Hypothalamus (tissue), 51 donors: ENCODE measurements around the gene CORIN.

Experiments used
- DNase-seq, 51 donors: peaks; one replicate each; lab custom pipeline; 2025; lab: John Stamatoyannopoulos, UW

The CORIN gene

GRCh38 chr4:47837094-47837907, 566 bp downstream of the CORIN start:
- DNase-seq: peak in 18 of 51 donors; percentile 0 to 28 (median 17)

GRCh38 chr4:47836641-47837093, 1.2 kb downstream of the CORIN start:
- peak in 47 of 51 donors; percentile 4 to 79 (median 45) for DNase-seq

GRCh38 chr4:47835494-47835893, 2.4 kb downstream of the CORIN start:
- DNase-seq: no peak

GRCh38 chr4:47831026-47831679, 6.7 kb downstream of the CORIN start:
- DNase-seq: no peak

DNA sequence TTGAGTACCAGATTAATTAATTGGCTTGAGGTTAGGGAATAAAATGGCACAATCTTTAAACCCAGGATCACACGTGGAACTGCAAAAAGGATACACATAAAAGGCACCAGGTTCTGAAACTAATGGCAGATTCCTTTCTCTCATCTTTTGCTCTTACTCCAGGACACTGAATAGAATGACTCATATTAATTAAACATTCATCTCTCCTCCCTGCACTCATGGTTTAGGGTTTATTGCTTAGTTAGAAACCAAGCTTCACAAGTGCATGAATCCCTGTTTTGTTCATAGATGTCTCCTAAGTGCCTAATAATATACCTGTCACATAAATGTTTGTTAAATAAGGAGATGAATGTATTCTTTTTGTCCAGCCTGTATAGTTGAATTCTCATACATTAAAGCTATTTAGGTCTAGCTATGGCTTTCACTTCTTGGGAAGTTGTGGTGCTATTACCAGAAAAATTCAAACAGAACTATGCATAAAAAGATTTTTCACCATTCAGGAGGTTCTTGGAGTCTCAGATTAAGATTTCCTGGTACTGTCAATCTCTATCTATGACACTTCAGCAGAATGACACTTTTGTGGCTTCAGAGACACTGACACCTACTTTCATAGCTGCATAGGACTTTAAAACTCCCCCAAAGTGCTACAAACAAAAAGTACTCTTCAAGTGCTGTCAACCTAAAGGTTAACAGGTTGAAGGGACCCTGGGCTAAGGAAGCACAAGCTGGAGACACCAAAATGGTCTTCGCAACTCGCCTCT, 7.4 kb downstream of the CORIN start:
- DNase-seq: no peak

DNA sequence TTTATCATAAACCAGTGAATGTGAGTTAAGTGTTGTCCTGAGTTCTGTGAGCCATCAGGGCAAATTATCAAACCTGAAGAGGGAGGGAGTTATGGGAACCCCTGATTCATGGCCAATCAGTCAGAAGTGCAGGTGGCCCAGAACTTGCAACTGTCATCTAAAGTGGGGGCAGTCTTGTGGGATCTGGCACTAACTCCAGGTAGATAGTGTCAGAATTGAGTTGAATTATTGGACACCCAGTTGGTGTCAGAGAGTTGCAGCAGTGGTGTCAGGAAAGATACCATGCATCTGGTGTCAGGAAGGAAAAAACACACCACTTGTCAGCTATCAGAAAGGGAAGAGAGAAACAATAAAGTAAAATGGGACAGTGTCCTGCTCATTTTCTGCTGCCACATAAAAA, 8.4 kb downstream of the CORIN start:
- DNase-seq: no peak

GRCh38 chr4:47827343-47828047, 10.4 kb downstream of the CORIN start:
- no peak for DNase-seq

DNA sequence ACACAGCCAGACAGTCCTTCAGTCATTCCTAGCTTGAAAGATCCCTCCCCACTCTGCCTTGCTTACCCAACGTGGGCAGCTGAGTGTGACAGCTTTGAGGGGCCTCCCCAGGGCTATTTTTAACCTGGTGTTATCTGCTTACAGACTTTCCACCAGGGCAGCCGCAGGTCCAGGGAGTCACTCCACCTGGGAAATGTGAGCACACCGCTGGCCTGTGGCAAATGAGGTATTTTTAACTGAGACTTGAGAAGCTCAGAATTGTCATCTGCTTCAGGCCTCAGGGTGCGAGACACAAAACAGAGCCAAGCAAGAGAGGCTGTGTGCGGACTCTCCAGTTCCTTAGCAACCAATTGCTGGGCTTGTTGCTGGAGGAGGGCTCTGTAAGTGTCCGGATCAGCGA, 13.0 kb downstream of the CORIN start:
- DNase-seq: peak in 1 of 51 donors; percentile 9

DNA sequence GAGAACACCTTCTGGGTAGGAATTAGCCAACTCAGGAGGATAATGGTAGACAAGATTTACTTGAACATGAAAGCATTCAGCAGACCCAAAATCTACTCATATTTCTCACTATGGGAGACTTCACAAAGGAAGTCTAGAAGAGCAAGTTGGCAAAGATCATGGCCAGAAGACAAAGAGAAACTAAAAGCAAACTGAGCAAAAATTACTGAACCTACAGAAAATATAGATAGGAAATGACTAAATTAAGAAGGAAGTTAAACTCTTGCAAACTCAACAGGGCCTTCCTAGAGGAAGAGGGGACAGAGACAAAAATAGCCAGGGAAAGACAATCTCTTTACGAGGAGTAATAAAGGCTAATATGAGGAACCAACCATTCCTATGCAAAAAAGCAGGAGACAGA, 18.7 kb downstream of the CORIN start:
- no peak for DNase-seq

DNA sequence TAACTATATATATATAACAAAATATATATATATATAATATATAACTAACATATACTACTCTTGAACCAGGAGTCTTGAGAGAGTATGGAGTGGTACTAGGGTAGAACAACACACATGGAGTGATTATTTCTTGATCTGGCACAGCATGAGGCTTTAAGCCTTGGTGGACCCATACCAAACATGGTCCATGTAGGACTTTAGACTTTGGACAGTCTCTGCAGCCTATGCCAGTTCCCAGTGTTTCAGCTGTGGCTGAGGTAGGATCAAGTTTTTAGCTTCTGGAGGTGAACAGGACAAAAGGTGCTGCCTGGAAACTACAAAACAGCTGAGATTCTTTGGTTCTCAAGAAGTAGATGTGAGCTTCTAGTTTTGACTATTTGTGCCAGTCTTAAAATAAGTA, 20.6 kb downstream of the CORIN start:
- DNase-seq: no peak

DNA sequence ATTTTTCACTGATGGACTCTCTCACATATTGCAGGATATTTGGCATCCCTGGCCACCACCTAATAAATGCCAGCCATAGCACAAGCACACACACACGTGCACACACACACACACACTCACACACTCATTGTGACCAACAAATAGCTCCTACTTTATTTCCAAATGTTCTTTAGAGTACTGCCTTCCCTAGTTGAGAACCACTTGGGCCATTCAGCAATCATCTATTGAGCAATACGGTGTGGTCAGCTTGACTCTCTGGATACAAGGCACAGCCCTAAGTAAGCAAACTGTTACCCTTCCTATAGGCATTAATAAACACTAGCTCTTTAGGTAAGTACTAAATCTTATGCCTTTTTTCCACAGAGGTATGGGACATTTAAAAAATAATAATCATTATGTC, 21.1 kb downstream of the CORIN start:
- no peak for DNase-seq

DNA sequence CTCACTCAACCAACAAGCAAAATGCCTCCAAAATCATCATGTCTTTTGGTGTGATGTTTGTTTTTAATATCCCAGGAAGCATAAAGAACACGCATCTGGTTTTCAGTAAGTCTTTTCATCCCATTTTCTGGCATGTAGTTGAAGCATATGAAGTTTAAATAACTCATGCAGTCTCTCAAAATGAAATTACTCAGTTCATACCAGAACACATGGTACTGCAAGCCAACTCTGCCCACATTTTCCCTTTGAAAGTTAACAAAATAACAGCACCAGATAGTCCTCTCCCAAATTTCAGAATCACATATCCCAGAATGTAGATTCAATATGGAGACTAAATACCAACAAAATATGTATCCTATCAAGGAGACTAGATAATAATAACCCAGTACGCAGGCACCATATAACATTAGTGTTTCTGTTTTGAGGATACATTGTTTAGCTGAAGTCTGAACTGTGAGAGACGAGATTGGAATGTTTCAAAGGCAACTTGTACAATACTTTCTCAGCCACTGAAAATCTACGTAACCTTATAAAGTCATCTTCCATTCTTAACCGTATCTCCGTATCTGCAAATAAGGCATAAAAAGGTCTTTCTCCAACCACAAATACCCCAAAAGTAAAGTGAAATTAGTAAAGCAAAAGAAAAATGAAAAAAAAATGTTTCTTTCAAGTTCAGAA, 23.1 kb downstream of the CORIN start:
- DNase-seq: no peak

- DNase-seq: no peak
Observed at GRCh38 chr4:47809654-47810203, 28.1 kb downstream of the CORIN start.

- DNase-seq: no peak
Observed at GRCh38 chr4:47804598-47804997, 33.3 kb downstream of the CORIN start.

DNA sequence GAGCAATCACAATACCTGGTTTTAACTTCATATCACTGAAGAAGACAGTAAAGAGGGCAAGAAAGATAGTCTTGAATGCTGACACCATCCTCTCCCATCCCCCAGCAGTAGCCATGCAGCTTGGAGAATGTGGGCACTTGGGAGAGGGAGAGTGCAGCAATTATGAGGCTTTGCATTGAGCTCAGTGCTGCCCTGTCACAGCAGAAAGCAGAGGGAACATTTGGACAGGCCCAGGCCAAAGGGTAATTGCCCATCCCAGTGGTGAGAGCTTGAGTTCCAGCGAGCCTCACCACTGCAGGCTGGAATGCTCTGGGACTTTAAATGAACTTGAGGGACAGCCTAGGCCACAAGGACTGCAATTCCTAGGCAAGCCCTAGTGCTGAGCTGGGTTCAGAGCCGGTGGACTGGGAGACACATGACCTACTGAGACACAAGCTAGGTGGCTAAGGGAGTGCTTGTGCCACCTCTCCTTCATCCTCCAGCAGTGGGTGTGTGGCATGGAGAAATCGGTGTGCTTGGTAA, 36.3 kb downstream of the CORIN start:
- DNase-seq: no peak

DNA sequence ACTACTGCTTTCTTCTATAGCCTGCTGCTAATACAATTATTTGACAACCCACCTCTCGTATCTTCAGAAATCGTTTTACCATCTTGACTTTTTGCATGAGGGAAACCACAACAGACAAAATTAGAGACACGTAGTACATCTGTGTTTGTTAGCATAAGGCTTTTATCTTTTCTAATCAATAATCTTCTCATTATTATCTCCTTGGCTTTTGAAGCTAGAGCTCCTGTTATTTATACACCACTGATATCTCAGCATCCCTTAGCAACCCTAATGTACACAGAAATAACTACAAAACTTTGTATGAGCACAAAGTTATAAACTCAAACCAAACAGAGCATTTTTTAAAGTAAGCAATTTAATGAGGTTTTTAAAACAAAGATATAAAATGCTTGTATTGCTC, 39.7 kb downstream of the CORIN start:
- DNase-seq: no peak

DNA sequence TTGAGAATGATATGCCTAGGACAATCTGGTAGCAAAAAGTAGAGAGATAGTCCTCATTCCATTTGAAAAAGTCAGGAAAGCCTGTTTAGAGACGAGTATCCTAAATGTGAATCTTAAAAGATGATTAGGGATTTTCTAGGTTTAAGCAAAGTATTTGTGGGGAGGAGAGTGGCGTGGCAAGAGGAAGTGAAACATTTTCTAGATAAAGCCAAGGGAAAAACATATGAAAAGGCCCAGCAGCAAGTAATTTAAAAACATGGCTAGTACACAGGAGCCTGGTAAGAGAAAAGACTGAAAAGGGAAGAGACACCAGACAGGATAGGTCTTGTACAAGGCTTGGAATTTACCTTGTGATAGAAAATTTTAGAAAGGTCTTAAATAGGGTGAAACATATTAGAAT, 45.9 kb downstream of the CORIN start:
- no peak for DNase-seq

DNA sequence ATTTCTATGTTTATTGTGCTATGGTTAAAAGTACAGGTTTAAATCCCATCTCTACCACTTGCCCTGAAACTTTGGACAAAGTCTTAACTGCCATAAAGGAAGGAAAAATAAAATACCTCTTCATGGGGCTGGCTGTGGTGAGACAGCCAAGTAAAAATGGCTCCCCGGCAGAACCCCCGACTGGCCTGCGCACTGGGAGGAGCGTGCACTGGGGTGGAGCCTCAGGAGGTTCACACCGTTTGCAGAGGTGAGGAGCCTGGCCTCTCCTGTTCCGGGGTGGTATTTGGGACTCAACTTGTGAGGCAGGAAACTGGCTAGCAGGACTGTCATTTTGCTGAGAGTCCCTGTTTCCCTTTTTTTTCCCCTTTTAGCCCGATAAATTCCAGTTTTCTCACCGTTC, 47.8 kb downstream of the CORIN start:
- no peak for DNase-seq

DNA sequence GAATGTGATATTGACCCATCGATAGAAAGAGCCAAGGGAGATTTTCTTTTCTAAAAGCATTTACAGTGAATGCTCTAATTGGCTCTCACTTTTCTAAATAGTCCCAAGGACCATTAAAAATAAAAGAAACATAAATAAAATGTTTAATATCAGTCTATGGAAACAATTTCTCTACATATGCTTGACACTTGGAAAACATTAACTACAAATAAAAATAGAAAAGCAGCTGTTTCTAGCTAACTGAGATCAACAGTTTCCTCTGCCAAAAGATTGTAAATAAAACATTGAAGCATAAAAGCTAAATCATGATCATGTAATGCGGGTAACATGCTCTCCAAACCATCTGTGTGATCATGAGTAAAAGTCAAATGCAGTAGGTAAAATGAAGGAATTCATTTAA, 49.7 kb downstream of the CORIN start:
- DNase-seq: no peak

GRCh38 chr4:47786958-47787370, 50.9 kb downstream of the CORIN start:
- no peak for DNase-seq
